SK-N-SH (cell line): Measurements from ENCODE around the gene OR52A1. TPM values are rescaled to one million over a fixed set of nuclear protein-coding genes. Genes with fewer than 3 reads are reported as not detected.
"Not testable (repeated sequence)": the region's sequence is repeated elsewhere in the genome, so short reads cannot be mapped to it uniquely, and the experiment has no call there.

Experiments used
- CTCF ChIA-PET: fragments of 300-600, 350-600 bp; formaldehyde crosslinking; extraction: SDS; loops from one replicate; lab custom pipeline; 2021; lab: Yijun Ruan, JAX
- POLR2A ChIA-PET: fragments of 350-600 bp; sonication (Branson Sonifier 250); formaldehyde crosslinking; extraction: SDS; loops from one replicate; lab custom pipeline; 2020; ENCODE audit warnings: antibody characterized with exemption, inconsistent platforms; lab: Yijun Ruan, JAX
- DNase-seq: peaks from one replicate; pipeline ENCODE4 v3.0.0; 2012
- H2AFZ ChIP-seq: fragments of 200-600 bp; sonication (generic); 2 replicates; pipeline ENCODE4 v1.8.1; 2016; ENCODE audit warnings: antibody characterized with exemption, mild to moderate bottlenecking, low read depth
- H3F3A ChIP-seq: fragments of 200-600 bp; sonication (generic); replicated peaks from 2 replicates; pipeline ENCODE3; 2016; ENCODE audit warnings: antibody characterized with exemption, mild to moderate bottlenecking; ENCODE audit not compliant: insufficient read depth
- H3K27ac ChIP-seq, 2 experiments: fragments of 200-500 bp in 1 of 2; fragments of 200-600 bp in 1 of 2; sonication (Bioruptor generic) in 1 of 2; sonication (generic), shearing (Covaris generic) in 1 of 2; 2 replicates each; pipeline versions ENCODE4 v1.5.1 to v1.6.1; 2014 to 2016; ENCODE audit warnings: low read depth in 2 of 2, inconsistent platforms in 1 of 2, low read length in 1 of 2, mild to moderate bottlenecking in 1 of 2, mixed read lengths in 1 of 2
- H3K27me3 ChIP-seq: fragments of 200-600 bp; sonication (generic), shearing (Covaris generic); 2 replicates; pipeline ENCODE4 v1.6.1; 2016; ENCODE audit warnings: mixed run types; ENCODE audit not compliant: insufficient read depth
- H3K36me3 ChIP-seq, 2 experiments: fragments of 200-500 bp in 1 of 2; fragments of 200-600 bp in 1 of 2; sonication (Bioruptor generic) in 1 of 2; sonication (generic) in 1 of 2; replicated peaks in 1 of 2; 2 replicates each; pipeline versions ENCODE3 to v1.5.1; 2014 to 2016; ENCODE audit warnings: low read length in 1 of 2, mild to moderate bottlenecking in 1 of 2; ENCODE audit not compliant: insufficient read depth in 2 of 2, control insufficient read depth in 1 of 2
- H3K4me1 ChIP-seq, 2 experiments: fragments of 200-500 bp in 1 of 2; fragments of 200-600 bp in 1 of 2; sonication (Bioruptor generic) in 1 of 2; sonication (generic), shearing (Covaris generic) in 1 of 2; 2 replicates each; pipeline versions ENCODE4 v1.5.1 to v1.6.1; 2014 to 2016; ENCODE audit warnings: low read depth in 1 of 2, low read length in 1 of 2, mixed run types in 1 of 2; ENCODE audit not compliant: insufficient read depth in 2 of 2, control insufficient read depth in 1 of 2
- H3K4me2 ChIP-seq: fragments of 200-600 bp; sonication (generic), shearing (Covaris generic); 2 replicates; pipeline ENCODE4 v1.6.1; 2017; ENCODE audit warnings: mixed run types
- H3K4me3 ChIP-seq, 2 experiments: fragments of 200-500 bp in 1 of 2; fragments of 200-600 bp in 1 of 2; sonication (Bioruptor generic) in 1 of 2; sonication (generic), shearing (Covaris generic) in 1 of 2; 2 replicates each; pipeline versions ENCODE4 v1.5.1 to v1.8.1; 2014 to 2016; ENCODE audit warnings: low read depth in 2 of 2, inconsistent platforms in 1 of 2, low read length in 1 of 2, mild to moderate bottlenecking in 1 of 2, mixed read lengths in 1 of 2, moderate library complexity in 1 of 2
- H3K79me2 ChIP-seq: fragments of 200-600 bp; sonication (generic); 2 replicates; pipeline ENCODE4 v1.8.1; 2017; ENCODE audit warnings: mild to moderate bottlenecking; ENCODE audit not compliant: insufficient read depth
- H3K9ac ChIP-seq: fragments of 200-600 bp; sonication (generic); 2 replicates; pipeline ENCODE4 v1.6.1; 2017; ENCODE audit warnings: mixed run types
- H3K9me2 ChIP-seq: fragments of 200-600 bp; sonication (generic); 2 replicates; pipeline ENCODE4 v1.6.1; 2017; ENCODE audit warnings: mixed run types
- H3K9me3 ChIP-seq: fragments of 200-600 bp; sonication (generic); 2 replicates; pipeline ENCODE4 v1.6.1; 2017; ENCODE audit warnings: mixed run types, mild to moderate bottlenecking, moderate library complexity
- H4K20me1 ChIP-seq: fragments of 200-600 bp; sonication (generic); 2 replicates; pipeline ENCODE4 v1.6.1; 2017; ENCODE audit warnings: mild to moderate bottlenecking, mixed run types; ENCODE audit not compliant: insufficient read depth
- EZH2phosphoT487 ChIP-seq: fragments of 200-600 bp; sonication (generic); IDR thresholded peaks from 2 replicates; pipeline ENCODE4 v1.6.1; 2017; ENCODE audit warnings: low read depth, mixed run types, mild to moderate bottlenecking, antibody characterized with exemption, moderate library complexity, borderline replicate concordance
- GABPA ChIP-seq: IDR thresholded peaks from 2 replicates; pipeline ENCODE4 v1.4.0; 2012; ENCODE audit warnings: low read depth, mild to moderate bottlenecking
- RAD21 ChIP-seq: IDR thresholded peaks from 2 replicates; pipeline ENCODE4 v1.6.1; 2012; ENCODE audit warnings: mild to moderate bottlenecking, low read length
- RCOR1 ChIP-seq: fragments of 150-350 bp; IDR thresholded peaks from 2 replicates; pipeline ENCODE4 v1.6.1; 2017; ENCODE audit warnings: antibody characterized with exemption, low read length
- WGBS: methylation state at CpG from one replicate; pipeline ENCODE4 v1.1.6; 2017; ENCODE audit warnings: low lambda C conversion rate; 5-methylcytosine and 5-hydroxymethylcytosine counted together
- polyA plus RNA-seq, 3 experiments: library from polyadenylated mRNA; depleted of rRNA; stranded (reverse); fragments of >200 nt; gene quantifications; 2 replicates each; pipeline ENCODE4 v1.2.3, GENCODE V29; 2012
- TF ChIP-seq, protein P1 (sequence below): IDR thresholded peaks from 2 replicates; pipeline ENCODE4 v1.6.1; 2012; ENCODE audit warnings: mild to moderate bottlenecking, low read depth, low read length, moderate library complexity
- TF ChIP-seq, protein P2 (sequence below): fragments of 150-350 bp; IDR thresholded peaks from 2 replicates; pipeline ENCODE4 v1.6.1; 2017; ENCODE audit warnings: antibody characterized with exemption, low read length, low read depth, borderline replicate concordance
- TF ChIP-seq, protein P3 (sequence below): fragments of 150-350 bp; IDR thresholded peaks from 2 replicates; pipeline ENCODE4 v1.6.1; 2016; ENCODE audit warnings: mild to moderate bottlenecking, low read depth, low read length

OR52A1 gene
- polyA plus RNA-seq, 1 of the 3 experiments (the other 2 are of a cell fraction): not detected

DNA sequence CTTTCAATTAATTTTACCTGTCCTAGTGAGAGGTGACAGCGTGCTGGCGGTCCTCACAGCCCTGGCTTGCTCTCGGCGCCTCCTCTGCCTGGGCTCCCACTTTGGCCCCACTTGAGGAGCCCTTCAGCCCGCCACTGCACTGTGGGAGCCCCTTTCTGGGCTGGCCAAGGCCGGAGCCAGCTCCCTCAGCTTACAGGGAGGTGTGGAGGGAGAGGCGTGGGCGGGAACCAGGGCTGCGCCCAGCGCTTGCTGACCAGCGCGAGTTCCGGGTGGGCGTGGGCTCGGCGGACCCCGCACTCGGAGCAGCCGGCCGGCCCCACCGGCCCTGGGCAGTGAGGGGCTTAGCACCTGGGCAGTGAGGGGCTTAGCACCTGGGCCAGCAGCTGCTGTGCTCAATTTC is 10.4 kb downstream of the OR52A1 start:
- H3K4me3 ChIP-seq, DNase-seq, H3K9ac ChIP-seq, H3K79me2 ChIP-seq, H3F3A ChIP-seq, H3K9me2 ChIP-seq, H3K27ac ChIP-seq, H3K9me3 ChIP-seq, H3K27me3 ChIP-seq, H2AFZ ChIP-seq, POLR2A ChIA-PET, H4K20me1 ChIP-seq, H3K4me2 ChIP-seq, H3K36me3 ChIP-seq, H3K4me1 ChIP-seq: not testable (repeated sequence)
- 3% methylated on average over 5 of the region's 21 CpGs for WGBS
- CTCF ChIA-PET: interaction anchor here (1.1 kb wide), 1 partner anchor 19 kb away, joined by 3 read pairs; no protein-coding TSS in a partner anchor

DNA sequence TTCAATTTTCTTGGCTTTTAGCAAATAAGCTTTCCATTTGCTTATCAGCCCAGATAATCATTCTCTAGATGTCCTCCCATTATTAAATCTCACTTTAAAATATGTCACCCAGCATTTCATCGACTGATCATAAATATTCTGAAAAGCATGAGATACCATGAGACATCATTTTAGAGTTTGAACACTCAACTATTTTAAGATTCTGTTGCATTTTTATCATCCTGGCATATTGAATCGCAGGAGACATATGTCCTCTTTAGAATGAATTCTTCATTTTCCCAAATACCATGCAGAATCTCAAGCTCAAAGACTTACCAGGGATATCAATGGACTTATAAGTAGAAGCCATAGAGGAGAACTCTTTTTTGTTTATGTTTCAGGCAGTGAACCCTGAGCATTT is 16.6 kb downstream of the OR52A1 start, which contains the start of gene OR52A5:
TSS of gene OR52A5 (minus strand) at position 361 of the 400 bp plus-strand sequence. CDS start 5,714 bp downstream, outside the sequence.
- H3K9me3 ChIP-seq: no peaks in the 10 kb centered on the region
- no peaks in the 10 kb centered on the region for H3F3A ChIP-seq
- H3K27me3 ChIP-seq: no peaks in the 10 kb centered on the region
- WGBS: 7% methylated on average over 2 of the region's 2 CpGs
- CTCF ChIA-PET: no interaction called here
- no peaks in the 10 kb centered on the region for H3K36me3 ChIP-seq
- POLR2A ChIA-PET: no interaction called here
- no peaks in the 10 kb centered on the region for H3K4me1 ChIP-seq
- no peaks in the 10 kb centered on the region for H3K79me2 ChIP-seq
- no peak within 1 kb of the TSS for H3K27ac ChIP-seq
- H4K20me1 ChIP-seq: no peaks in the 10 kb centered on the region
- no peak for DNase-seq
- H2AFZ ChIP-seq: no peak within 1 kb of the TSS
- no peak within 1 kb of the TSS for H3K4me2 ChIP-seq
- H3K9me2 ChIP-seq: no peaks in the 10 kb centered on the region
- H3K9ac ChIP-seq: no peak within 1 kb of the TSS
- H3K4me3 ChIP-seq: no peak within 1 kb of the TSS
- TF ChIP-seq RCOR1 (no peak), GABPA (no peak), RAD21 (no peak), EZH2phosphoT487 (no peak)
- TF ChIP-seq, protein P1, sequence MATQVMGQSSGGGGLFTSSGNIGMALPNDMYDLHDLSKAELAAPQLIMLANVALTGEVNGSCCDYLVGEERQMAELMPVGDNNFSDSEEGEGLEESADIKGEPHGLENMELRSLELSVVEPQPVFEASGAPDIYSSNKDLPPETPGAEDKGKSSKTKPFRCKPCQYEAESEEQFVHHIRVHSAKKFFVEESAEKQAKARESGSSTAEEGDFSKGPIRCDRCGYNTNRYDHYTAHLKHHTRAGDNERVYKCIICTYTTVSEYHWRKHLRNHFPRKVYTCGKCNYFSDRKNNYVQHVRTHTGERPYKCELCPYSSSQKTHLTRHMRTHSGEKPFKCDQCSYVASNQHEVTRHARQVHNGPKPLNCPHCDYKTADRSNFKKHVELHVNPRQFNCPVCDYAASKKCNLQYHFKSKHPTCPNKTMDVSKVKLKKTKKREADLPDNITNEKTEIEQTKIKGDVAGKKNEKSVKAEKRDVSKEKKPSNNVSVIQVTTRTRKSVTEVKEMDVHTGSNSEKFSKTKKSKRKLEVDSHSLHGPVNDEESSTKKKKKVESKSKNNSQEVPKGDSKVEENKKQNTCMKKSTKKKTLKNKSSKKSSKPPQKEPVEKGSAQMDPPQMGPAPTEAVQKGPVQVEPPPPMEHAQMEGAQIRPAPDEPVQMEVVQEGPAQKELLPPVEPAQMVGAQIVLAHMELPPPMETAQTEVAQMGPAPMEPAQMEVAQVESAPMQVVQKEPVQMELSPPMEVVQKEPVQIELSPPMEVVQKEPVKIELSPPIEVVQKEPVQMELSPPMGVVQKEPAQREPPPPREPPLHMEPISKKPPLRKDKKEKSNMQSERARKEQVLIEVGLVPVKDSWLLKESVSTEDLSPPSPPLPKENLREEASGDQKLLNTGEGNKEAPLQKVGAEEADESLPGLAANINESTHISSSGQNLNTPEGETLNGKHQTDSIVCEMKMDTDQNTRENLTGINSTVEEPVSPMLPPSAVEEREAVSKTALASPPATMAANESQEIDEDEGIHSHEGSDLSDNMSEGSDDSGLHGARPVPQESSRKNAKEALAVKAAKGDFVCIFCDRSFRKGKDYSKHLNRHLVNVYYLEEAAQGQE: no peak
- TF ChIP-seq, protein P2, sequence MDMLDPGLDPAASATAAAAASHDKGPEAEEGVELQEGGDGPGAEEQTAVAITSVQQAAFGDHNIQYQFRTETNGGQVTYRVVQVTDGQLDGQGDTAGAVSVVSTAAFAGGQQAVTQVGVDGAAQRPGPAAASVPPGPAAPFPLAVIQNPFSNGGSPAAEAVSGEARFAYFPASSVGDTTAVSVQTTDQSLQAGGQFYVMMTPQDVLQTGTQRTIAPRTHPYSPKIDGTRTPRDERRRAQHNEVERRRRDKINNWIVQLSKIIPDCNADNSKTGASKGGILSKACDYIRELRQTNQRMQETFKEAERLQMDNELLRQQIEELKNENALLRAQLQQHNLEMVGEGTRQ: no peak
- TF ChIP-seq, protein P3, sequence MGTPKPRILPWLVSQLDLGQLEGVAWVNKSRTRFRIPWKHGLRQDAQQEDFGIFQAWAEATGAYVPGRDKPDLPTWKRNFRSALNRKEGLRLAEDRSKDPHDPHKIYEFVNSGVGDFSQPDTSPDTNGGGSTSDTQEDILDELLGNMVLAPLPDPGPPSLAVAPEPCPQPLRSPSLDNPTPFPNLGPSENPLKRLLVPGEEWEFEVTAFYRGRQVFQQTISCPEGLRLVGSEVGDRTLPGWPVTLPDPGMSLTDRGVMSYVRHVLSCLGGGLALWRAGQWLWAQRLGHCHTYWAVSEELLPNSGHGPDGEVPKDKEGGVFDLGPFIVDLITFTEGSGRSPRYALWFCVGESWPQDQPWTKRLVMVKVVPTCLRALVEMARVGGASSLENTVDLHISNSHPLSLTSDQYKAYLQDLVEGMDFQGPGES: no peak
